ENCODE data around the gene CCRL2. TPM values are rescaled to one million over a fixed set of nuclear protein-coding genes. Genes with fewer than 3 reads are reported as not detected.

The CCRL2 gene
- total and polyA plus RNA-seq, 9 of the 15 experiments (the other 6 are each of a cell fraction or from before 2014, with no cell fraction given) = 3.4 to 5.7 (median 4.0) TPM

DNA sequence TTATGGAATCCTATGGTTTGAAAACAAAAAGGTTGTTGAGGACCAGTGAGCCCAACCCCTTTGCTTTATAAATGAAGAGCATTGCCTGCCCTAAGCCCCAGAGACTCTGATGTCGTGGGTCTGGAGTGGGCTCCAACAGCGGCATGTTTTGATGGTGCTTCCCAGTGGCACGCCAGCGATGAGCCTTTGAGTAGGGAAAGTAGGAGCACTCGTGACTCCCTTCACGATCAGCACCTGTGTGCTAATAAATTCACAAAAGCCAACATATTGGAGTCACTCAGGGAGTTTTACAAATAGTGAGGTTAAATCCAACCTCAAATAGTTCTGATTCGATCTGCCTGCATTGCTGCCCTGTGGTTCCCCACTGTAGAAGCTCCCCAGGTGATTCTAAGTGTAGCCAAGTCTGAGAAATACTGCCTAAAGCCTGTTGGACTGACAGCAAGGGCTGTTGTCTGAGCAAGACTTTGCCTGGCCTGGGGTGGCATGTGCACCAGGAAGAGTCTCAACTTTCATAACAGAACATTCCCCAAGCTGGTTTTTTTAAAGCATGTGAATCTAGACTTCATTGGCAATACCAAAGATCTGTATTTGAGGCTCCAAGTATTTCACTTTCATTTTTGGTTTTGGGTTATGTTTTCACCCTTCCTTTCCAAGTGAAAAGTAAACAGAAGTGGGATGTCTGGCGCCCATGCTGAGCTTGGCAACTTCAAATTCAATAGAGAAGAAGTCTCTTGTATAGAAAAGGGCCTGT is 26.4 kb upstream of the CCRL2 start:
- no peak for DNase-seq (ENCODE audit: extremely low read depth in 1 of 4, low spot score in 3 of 4)
- H3K9me3 ChIP-seq (replicated peaks; ENCODE audit: control insufficient read depth, insufficient read depth, low read depth, low read length) = no peaks in the 10 kb centered on the region
- no peak for FAIRE-seq
- ATAC-seq = no peak; the same call in 2 of the 3 replicates
- H4K20me1 ChIP-seq (replicated peaks; ENCODE audit: control insufficient read depth, insufficient read depth, low read length) = no peaks in the 10 kb centered on the region
- CTCF ChIA-PET (ENCODE audit: low intra/inter-chr PET ratio) = no interaction called here
- POLR2A ChIA-PET = no interaction called here
- peaks cover 6 to 8% of the 10 kb centered on the region in 2 experiments; a peak in 4 of 5 replicates for H3K27me3 ChIP-seq (ENCODE audit: control insufficient read depth in 2 of 2, insufficient read depth in 2 of 2, low read length in 2 of 2)
- in situ Hi-C loops (cut with MboI) (no loop called here), intact Hi-C loops (cut with micrococcal nuclease) (no loop called here)
- H3K9me1 ChIP-seq (ENCODE audit: control insufficient read depth, insufficient read depth, low read length) = no peaks in the 10 kb centered on the region
- H3K36me3 ChIP-seq (ENCODE audit: control insufficient read depth, insufficient read depth, low read length) = no peaks in the 10 kb centered on the region
- H3K27ac ChIP-seq (ENCODE audit: extremely low read depth, low read depth, low read length) = no peak overlapping the region
- 18% methylated on average over 8 of the region's 8 CpGs for WGBS (ENCODE audit: insufficient coverage, low coverage, missing lambda C conversion rate)
- no peak overlapping the region for H3K4me2 ChIP-seq (ENCODE audit: insufficient read depth, low read length)
- no peaks in the 10 kb centered on the region for H3K79me2 ChIP-seq (ENCODE audit: control insufficient read depth, insufficient read depth, low read length)
- BruUV-seq (replicated peaks) = no TSS peak
- H3K9ac ChIP-seq (ENCODE audit: insufficient read depth in 1 of 2, low read depth in 2 of 2, low read length in 2 of 2) = no peak overlapping the region
- H3K4me1 ChIP-seq (replicated peaks in 1 of 2; ENCODE audit: control insufficient read depth in 2 of 2, insufficient read depth in 2 of 2, low read length in 2 of 2) = no peaks in the 10 kb centered on the region; a peak in 2 of 5 replicates
- H3K4me3 ChIP-seq = no peak overlapping the region
- H2AFZ ChIP-seq (ENCODE audit: low read depth, low read length) = no peak overlapping the region
- TF ChIP-seq CCNT2 (IDR thresholded peaks at IDR 0.05; ENCODE audit: borderline replicate concordance, extremely low read depth, insufficient read length, low read depth, low read length) (no peak), ZSCAN32 (CRISPR knock-in tag; IDR thresholded peaks at IDR 0.05) (peak; percentile 65; the same call in 1 of the 2 replicates), GATA2 (CRISPR knock-in tag; IDR thresholded peaks at IDR 0.05) (0 out of 2 replicates have a peak, but pooled peaks have one; percentile 3), ZNF174 (CRISPR knock-in tag; IDR thresholded peaks at IDR 0.05) (no peak), ZNF232 (CRISPR knock-in tag; IDR thresholded peaks at IDR 0.05) (no peak), MCM2 (IDR thresholded peaks at IDR 0.05; ENCODE audit: low read depth) (no peak), ZC3H4 (CRISPR knock-in tag; IDR thresholded peaks at IDR 0.05; ENCODE audit: borderline replicate concordance) (no peak)
